Gastrocnemius medialis (tissue), 4 donors: ENCODE measurements around the gene ACBD6. TPM values are rescaled to one million over a fixed set of nuclear protein-coding genes. Genes with fewer than 3 reads are reported as not detected.

Experiments
- ATAC-seq, 2 donors: fragments of 150-250 bp; one replicate each; pipeline ENCODE4 v1.9.1; 2016
- DNase-seq, 2 donors: peaks; one replicate each; pipeline ENCODE4 v3.0.0-alpha.2; 2019
- H3K27ac ChIP-seq, 4 donors: fragments of 200-600 bp; sonication (generic); 1 replicate in 1 of 4; 2 replicates in 3 of 4; pipeline ENCODE4 v1.5.1; 2016 to 2018; ENCODE audit warnings: mild to moderate bottlenecking in 2 of 4, moderate library complexity in 1 of 4
- H3K27me3 ChIP-seq, 3 donors: fragments of 200-600 bp; sonication (generic) in 2 of 3; 1 replicate in 1 of 3; 2 replicates in 2 of 3; pipeline versions ENCODE4 v1.5.1 to v1.6.0; 2016 to 2019; ENCODE audit warnings: mild to moderate bottlenecking in 1 of 3, moderate library complexity in 1 of 3
- H3K36me3 ChIP-seq, 2 donors: fragments of 200-600 bp; sonication (generic) in 1 of 2; one replicate each; pipeline ENCODE4 v1.5.1; 2017 to 2018
- H3K4me1 ChIP-seq, 2 donors: fragments of 200-600 bp; sonication (generic) in 1 of 2; one replicate each; pipeline ENCODE4 v1.5.1; 2016 to 2017; ENCODE audit warnings: mild to moderate bottlenecking in 2 of 2
- H3K4me3 ChIP-seq, 4 donors: fragments of 200-600 bp; sonication (generic) in 3 of 4; 1 replicate in 1 of 4; 2 replicates in 3 of 4; pipeline ENCODE4 v1.5.1; 2016 to 2019; ENCODE audit warnings: mild to moderate bottlenecking in 2 of 4
- H3K9me3 ChIP-seq, 3 donors: fragments of 200-600 bp; sonication (generic) in 2 of 3; 1 replicate in 1 of 3; 2 replicates in 2 of 3; pipeline ENCODE4 v1.5.1; 2016 to 2019
- POLR2A ChIP-seq, 2 donors: fragments of 450-650 bp; IDR thresholded peaks; one replicate each; pipeline ENCODE4 v1.6.1; 2017; ENCODE audit warnings: antibody characterized with exemption in 2 of 2, mild to moderate bottlenecking in 2 of 2, moderate library complexity in 2 of 2
- in situ Hi-C, 4 donors: fragments of 200-750 bp; cut with MboI; loops; one replicate each; pipeline versions ENCODE4 v1.15.0 to v1.8.0; 2017; ENCODE audit warnings: low sequenced_read_pairs in 4 of 4
- intact Hi-C: fragments of 100-400 bp; cut with DNase I; formaldehyde crosslinking; loops from one replicate; pipeline ENCODE4 v1.15.1; 2023; ENCODE audit warnings: low total_unique reads
- total RNA-seq, 4 donors: library from RNA; depleted of rRNA; stranded (reverse); fragments of >200 nt; gene quantifications; one replicate each; pipeline versions ENCODE4 v1.1.0 to v1.2.3, GENCODE V29; 2016
- TF ChIP-seq, protein P1 (sequence below), 5 experiments: fragments of 450-650 bp in 3 of 5; fragments of 200-600 bp in 2 of 5; sonication (generic) in 2 of 5; IDR thresholded peaks in 4 of 5; conservative IDR thresholded peaks in 1 of 5; 1 replicate in 4 of 5; 2 replicates in 1 of 5; pipeline ENCODE4 v1.5.1; 2016 to 2019; ENCODE audit warnings: antibody characterized with exemption in 5 of 5, mild to moderate bottlenecking in 3 of 5, moderate library complexity in 3 of 5

The ACBD6 gene
- total RNA-seq, 4 donors from 2014 or later = 15.0 to 27.4 (median 19.1) TPM

DNA sequence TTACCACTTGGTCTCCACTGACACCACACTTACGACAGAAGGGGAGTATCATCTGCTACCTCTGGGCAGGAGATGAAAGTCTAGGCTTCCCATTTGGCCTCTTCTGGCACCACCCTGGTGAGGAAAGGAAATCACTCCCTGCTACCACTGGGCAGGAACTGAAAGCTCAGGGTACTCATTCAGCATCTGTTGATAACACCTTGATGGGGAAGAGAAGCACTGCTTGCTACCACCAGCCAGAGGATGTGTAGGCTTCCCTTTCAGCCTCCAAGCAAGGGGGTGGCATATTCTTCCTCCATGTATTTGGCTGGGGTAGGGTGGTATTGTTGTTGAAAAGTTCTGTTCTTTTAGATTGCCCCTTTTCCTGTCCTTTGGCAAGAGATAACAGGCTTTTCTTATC is 115.0 kb downstream of the ACBD6 start:
- Histone ChIP-seq H3K4me3 (no peak overlapping the region), H3K27me3 (no peaks in the 10 kb centered on the region), H3K9me3 (peaks cover 0 to 12% (median 0%) of the 10 kb centered on the region in 3 donors), H3K36me3 (no peaks in the 10 kb centered on the region), H3K4me1 (no peaks in the 10 kb centered on the region), H3K27ac (no peak overlapping the region)
- in situ Hi-C loops (no loop called here), intact Hi-C loops (no loop called here)
- ATAC-seq (no peak), DNase-seq (no peak)
- TF ChIP-seq POLR2A (IDR thresholded peaks at IDR 0.05) = no peak
- TF ChIP-seq, protein P1, sequence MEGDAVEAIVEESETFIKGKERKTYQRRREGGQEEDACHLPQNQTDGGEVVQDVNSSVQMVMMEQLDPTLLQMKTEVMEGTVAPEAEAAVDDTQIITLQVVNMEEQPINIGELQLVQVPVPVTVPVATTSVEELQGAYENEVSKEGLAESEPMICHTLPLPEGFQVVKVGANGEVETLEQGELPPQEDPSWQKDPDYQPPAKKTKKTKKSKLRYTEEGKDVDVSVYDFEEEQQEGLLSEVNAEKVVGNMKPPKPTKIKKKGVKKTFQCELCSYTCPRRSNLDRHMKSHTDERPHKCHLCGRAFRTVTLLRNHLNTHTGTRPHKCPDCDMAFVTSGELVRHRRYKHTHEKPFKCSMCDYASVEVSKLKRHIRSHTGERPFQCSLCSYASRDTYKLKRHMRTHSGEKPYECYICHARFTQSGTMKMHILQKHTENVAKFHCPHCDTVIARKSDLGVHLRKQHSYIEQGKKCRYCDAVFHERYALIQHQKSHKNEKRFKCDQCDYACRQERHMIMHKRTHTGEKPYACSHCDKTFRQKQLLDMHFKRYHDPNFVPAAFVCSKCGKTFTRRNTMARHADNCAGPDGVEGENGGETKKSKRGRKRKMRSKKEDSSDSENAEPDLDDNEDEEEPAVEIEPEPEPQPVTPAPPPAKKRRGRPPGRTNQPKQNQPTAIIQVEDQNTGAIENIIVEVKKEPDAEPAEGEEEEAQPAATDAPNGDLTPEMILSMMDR (IDR thresholded peaks at IDR 0.05 in 4 of 5, conservative IDR thresholded peaks at IDR 0.05 in 1 of 5) = no peak

DNA sequence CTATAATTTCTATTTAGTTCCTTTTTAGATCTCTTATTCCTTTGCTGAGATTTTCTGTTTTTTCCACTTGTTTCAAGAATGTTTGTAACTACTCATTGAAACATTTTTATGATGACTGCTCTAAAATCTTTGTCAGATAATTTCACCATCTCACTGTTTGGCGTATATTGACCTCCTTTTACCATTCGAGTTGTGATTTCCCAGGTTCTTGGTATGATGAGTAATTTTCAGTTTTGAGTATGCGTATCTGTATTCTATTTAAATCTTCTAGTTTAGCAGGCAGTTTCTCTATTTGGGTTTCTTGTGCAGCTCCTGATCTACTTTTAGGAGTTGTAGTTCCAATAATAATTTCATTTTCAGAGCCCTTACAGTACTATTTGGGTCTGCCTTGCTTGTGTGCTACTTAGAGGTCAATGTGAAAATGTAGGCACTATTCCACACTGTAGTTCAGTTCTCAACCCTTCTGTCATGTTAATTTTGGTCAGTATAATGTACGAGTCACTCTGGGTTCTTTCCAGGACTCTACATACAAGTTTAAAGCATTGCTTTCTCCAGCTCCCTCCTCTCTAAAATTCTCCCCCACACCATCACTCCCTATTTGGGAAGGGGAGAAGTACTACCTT is 115.5 kb downstream of the ACBD6 start:
- Histone ChIP-seq H3K4me1 (no peaks in the 10 kb centered on the region), H3K9me3 (peaks cover 0 to 12% (median 0%) of the 10 kb centered on the region in 3 donors), H3K27ac (no peak overlapping the region), H3K4me3 (no peak overlapping the region), H3K36me3 (no peaks in the 10 kb centered on the region), H3K27me3 (no peaks in the 10 kb centered on the region)
- no peak for TF ChIP-seq POLR2A (IDR thresholded peaks at IDR 0.05)
- TF ChIP-seq, protein P1 (IDR thresholded peaks at IDR 0.05 in 4 of 5, conservative IDR thresholded peaks at IDR 0.05 in 1 of 5) = no peak
- DNase-seq (no peak), ATAC-seq (no peak)
- intact Hi-C loops (no loop called here), in situ Hi-C loops (no loop called here)

- in situ Hi-C loops (no loop called here), intact Hi-C loops (no loop called here)
- peaks cover 0 to 20% (median 0%) of the 10 kb centered on the region in 3 donors for H3K9me3 ChIP-seq
- H3K36me3 ChIP-seq = no peaks in the 10 kb centered on the region
- no peak overlapping the region for H3K4me3 ChIP-seq
- TF ChIP-seq, protein P1 (IDR thresholded peaks at IDR 0.05 in 4 of 5, conservative IDR thresholded peaks at IDR 0.05 in 1 of 5) = no peak
- no peak for TF ChIP-seq POLR2A (IDR thresholded peaks at IDR 0.05)
- no peak overlapping the region for H3K27ac ChIP-seq
- H3K27me3 ChIP-seq = no peaks in the 10 kb centered on the region
- no peaks in the 10 kb centered on the region for H3K4me1 ChIP-seq
- ATAC-seq (no peak), DNase-seq (no peak)
These were observed 117.2 kb downstream of the ACBD6 start for GRCh38 chr1:180385144-180385543.

DNA sequence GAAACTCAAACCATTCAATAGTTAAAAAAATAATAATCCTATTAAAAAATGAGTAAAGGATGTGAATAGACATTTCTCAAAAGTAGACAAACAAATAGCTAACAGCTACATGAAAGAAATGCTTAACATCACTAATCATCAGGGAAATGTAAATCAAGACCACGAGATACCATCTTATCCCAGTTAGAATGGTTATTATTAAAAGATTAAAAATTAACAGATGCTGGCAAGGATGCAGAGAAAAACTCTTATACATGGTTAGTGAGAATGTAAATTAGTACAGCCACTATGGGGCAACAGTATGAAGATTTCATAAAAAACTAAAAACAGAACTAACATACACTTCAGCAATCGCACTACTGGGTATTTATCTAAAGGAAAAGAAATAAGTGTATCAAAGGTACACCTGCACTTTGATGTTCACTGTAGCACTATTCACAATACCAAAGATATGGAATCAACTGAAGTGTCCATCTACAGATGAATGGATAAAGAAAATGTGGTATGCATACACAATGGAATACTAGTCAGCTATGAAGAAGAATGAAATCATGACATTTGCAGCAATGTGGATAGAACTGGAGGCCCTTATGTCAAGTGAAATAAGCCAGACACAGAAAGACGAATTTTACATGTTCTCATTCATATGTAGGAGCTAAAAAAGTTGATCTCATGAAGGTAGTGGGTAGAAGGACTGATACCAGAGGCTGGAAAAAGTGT is 117.9 kb downstream of the ACBD6 start:
- H3K9me3 ChIP-seq = peaks cover 0 to 27% (median 0%) of the 10 kb centered on the region in 3 donors
- H3K27ac ChIP-seq = no peak overlapping the region
- TF ChIP-seq, protein P1 (IDR thresholded peaks at IDR 0.05 in 4 of 5, conservative IDR thresholded peaks at IDR 0.05 in 1 of 5) = no peak
- no peak for TF ChIP-seq POLR2A (IDR thresholded peaks at IDR 0.05)
- in situ Hi-C loops = no loop called here
- H3K36me3 ChIP-seq = no peaks in the 10 kb centered on the region
- intact Hi-C loops = no loop called here
- ATAC-seq = no peak
- DNase-seq = no peak
- H3K4me3 ChIP-seq = no peak overlapping the region
- no peaks in the 10 kb centered on the region for H3K4me1 ChIP-seq
- no peaks in the 10 kb centered on the region for H3K27me3 ChIP-seq
